Esophagus muscularis mucosa (tissue), 4 donors: ENCODE measurements around the gene ZNF182. TPM values are rescaled to one million over a fixed set of nuclear protein-coding genes. Genes with fewer than 3 reads are reported as not detected.
"Not testable (repeated sequence)": the region's sequence is repeated elsewhere in the genome, so short reads cannot be mapped to it uniquely, and the experiment has no call there.

Source experiments
- DNase-seq: peaks from one replicate; pipeline ENCODE4 v3.0.0-alpha.2; 2017; ENCODE audit errors: extremely low spot score
- H3K27ac ChIP-seq, 4 donors: fragments of 200-600 bp; sonication (generic); replicated peaks in 1 of 4; 1 replicate in 3 of 4; 2 replicates in 1 of 4; pipeline ENCODE4 v1.5.1; 2016 to 2019; ENCODE audit warnings: mild to moderate bottlenecking in 1 of 4
- H3K27me3 ChIP-seq, 4 donors: fragments of 200-600 bp; sonication (generic); one replicate each; pipeline versions ENCODE4 v1.5.1 to v1.6.0; 2016 to 2019
- H3K36me3 ChIP-seq, 4 donors: fragments of 200-600 bp; sonication (generic); one replicate each; pipeline ENCODE4 v1.5.1; 2016 to 2019
- H3K4me1 ChIP-seq, 4 donors: fragments of 200-600 bp; sonication (generic); one replicate each; pipeline ENCODE4 v1.5.1; 2016 to 2019
- H3K4me3 ChIP-seq, 4 donors: fragments of 200-600 bp; sonication (generic); 1 replicate in 2 of 4; 2 replicates in 2 of 4; pipeline ENCODE4 v1.5.1; 2016 to 2019; ENCODE audit warnings: mild to moderate bottlenecking in 4 of 4, moderate library complexity in 1 of 4
- H3K9me3 ChIP-seq, 4 donors: fragments of 200-600 bp; sonication (generic); 1 replicate in 3 of 4; 2 replicates in 1 of 4; pipeline ENCODE4 v1.5.1; 2016 to 2019
- EP300 ChIP-seq: sonication (generic); formaldehyde crosslinking; IDR thresholded peaks from one replicate; pipeline ENCODE4 v1.6.1; 2017; ENCODE audit warnings: antibody characterized with exemption
- POLR2A ChIP-seq: fragments of 450-650 bp; IDR thresholded peaks from one replicate; pipeline ENCODE4 v1.6.1; 2017; ENCODE audit warnings: antibody characterized with exemption, moderate library complexity, mild to moderate bottlenecking, low read depth
- POLR2AphosphoS5 ChIP-seq, 2 donors: sonication (generic); formaldehyde crosslinking; IDR thresholded peaks; one replicate each; pipeline ENCODE4 v1.6.1; 2017; ENCODE audit warnings: antibody characterized with exemption in 2 of 2
- WGBS: methylation state at CpG from one replicate; pipeline ENCODE4 v1.1.5; 2018; 5-methylcytosine and 5-hydroxymethylcytosine counted together
- intact Hi-C: fragments of 100-400 bp; cut with DNase I; formaldehyde crosslinking; loops from one replicate; pipeline ENCODE4 v1.15.1; 2023
- total RNA-seq, 4 donors: library from RNA; depleted of rRNA; stranded (reverse); fragments of >200 nt; gene quantifications; one replicate each; pipeline versions ENCODE4 v1.1.0 to v1.2.1, GENCODE V29; 2016
- TF ChIP-seq, protein P1 (sequence below), 3 experiments: fragments of 200-600 bp in 2 of 3; fragments of 450-650 bp in 1 of 3; sonication (generic) in 2 of 3; IDR thresholded peaks; one replicate each; pipeline ENCODE4 v1.5.1; 2017 to 2019; ENCODE audit warnings: antibody characterized with exemption in 3 of 3, mild to moderate bottlenecking in 2 of 3, moderate library complexity in 1 of 3

Gene ZNF182
- total RNA-seq, 4 donors from 2014 or later: 3.5 to 6.2 (median 3.9) TPM

DNA sequence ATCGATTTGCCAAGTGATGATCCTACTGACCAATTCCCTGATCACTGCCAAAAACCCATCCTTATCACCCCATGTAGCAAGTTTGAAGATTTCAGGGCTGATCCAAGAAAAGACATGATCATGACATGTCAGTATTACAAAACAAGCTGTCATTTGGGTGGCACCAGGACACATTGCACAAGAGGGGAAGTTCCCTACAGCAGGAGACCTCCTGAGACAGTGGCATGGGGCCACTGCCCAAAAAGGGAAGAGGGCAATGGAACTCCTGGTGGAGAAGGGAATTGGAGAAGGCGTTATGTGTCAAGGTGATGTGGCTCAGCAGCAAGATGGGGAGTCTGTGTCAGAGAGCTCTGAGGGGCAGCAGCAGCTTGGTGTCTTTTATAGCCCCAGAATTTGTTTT lies 43.4 kb downstream of the ZNF182 start:
- 68% methylated on average over 2 of the region's 2 CpGs for WGBS
- Histone ChIP-seq H3K36me3 (no peaks in the 10 kb centered on the region), H3K4me1 (no peaks in the 10 kb centered on the region), H3K27me3 (no peaks in the 10 kb centered on the region), H3K9me3 (peaks cover 0 to 10% (median 0%) of the 10 kb centered on the region in 4 donors), H3K4me3 (no peak overlapping the region), H3K27ac (no peak overlapping the region)
- no peak for DNase-seq
- TF ChIP-seq POLR2AphosphoS5 (IDR thresholded peaks at IDR 0.05): no peak
- intact Hi-C loops: loop anchor here (10.0 kb wide), 1 partner anchor 64 kb away; no protein-coding TSS in a partner anchor

DNA sequence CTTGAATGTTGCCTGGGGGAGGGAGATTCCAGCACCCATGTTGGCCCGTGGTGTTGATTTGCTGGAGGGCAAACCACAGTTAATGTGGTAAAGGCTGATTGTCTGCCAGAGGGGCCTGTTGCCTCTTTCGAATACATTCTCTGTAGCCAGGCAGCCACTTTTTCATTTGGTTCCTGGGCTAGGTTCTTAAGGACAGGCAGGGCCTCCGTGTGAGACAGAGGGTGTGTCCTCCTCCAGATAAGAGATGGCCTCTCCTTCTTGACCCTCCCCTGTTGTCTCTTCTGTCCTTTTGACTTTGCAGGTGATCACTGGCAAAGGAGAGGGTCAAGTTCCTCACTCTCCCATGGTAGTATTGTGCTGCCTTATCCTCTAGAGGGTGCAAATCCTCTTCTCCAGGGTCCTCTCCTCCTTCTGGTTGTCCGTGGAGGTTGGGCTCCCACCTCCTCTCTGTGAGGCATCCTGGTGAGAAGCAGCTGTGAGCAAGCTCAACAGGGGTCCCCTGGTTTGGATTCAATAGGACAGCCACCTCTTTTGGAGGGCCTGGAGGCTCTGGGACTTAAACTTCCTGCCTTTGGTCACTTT lies 44.9 kb downstream of the ZNF182 start:
- intact Hi-C loops: no loop called here
- 51% methylated on average over 4 of the region's 4 CpGs for WGBS
- H3K27me3 ChIP-seq: no peaks in the 10 kb centered on the region
- DNase-seq: no peak
- H3K36me3 ChIP-seq: no peaks in the 10 kb centered on the region
- H3K4me3 ChIP-seq: no peak overlapping the region
- TF ChIP-seq, protein P1, sequence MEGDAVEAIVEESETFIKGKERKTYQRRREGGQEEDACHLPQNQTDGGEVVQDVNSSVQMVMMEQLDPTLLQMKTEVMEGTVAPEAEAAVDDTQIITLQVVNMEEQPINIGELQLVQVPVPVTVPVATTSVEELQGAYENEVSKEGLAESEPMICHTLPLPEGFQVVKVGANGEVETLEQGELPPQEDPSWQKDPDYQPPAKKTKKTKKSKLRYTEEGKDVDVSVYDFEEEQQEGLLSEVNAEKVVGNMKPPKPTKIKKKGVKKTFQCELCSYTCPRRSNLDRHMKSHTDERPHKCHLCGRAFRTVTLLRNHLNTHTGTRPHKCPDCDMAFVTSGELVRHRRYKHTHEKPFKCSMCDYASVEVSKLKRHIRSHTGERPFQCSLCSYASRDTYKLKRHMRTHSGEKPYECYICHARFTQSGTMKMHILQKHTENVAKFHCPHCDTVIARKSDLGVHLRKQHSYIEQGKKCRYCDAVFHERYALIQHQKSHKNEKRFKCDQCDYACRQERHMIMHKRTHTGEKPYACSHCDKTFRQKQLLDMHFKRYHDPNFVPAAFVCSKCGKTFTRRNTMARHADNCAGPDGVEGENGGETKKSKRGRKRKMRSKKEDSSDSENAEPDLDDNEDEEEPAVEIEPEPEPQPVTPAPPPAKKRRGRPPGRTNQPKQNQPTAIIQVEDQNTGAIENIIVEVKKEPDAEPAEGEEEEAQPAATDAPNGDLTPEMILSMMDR (IDR thresholded peaks at IDR 0.05): no peak
- no peak for TF ChIP-seq POLR2A
- no peak for TF ChIP-seq EP300
- no peak for TF ChIP-seq POLR2AphosphoS5 (IDR thresholded peaks at IDR 0.05)
- H3K27ac ChIP-seq: no peak overlapping the region
- no peaks in the 10 kb centered on the region for H3K4me1 ChIP-seq
- no peaks in the 10 kb centered on the region for H3K9me3 ChIP-seq

DNA sequence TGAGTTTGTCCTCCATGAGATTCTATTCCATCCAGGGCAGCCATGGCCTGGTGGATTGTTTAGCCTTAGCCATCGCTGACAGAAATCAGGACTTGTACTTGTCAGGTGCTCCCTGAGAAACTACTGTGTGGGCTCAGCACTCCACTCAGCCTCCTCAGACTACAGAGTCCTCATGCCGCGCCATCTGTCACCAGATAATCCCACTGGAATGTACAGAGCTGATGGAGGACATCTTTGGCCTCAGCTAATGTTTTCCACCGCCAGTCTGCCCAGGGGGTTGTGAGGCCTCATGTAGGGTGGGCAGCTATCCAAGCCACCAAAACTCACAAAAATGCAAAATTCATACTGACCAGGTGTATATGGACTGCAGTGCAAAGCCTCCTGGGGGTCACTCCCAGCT lies 45.6 kb downstream of the ZNF182 start:
- intact Hi-C loops, H3K27ac ChIP-seq: not testable (repeated sequence)

DNA sequence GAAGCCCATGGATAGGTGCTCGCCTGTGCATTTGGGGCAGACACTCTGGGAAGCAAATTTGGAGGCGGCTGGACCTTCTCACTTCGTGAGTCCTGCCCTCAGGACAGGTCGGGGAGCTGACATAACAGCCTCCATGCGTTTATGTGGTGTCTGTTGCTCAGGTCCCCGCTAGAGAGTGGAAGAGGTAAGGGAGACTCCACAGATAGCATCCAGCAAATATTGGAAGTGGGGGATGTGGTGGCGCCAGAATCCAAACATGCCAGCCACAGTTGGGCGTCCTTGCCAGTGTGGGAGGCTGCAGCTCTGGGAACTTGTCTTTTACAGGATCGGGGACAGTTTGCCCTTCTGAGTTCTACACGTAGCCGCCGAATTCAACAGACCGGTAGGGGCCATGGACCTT lies 47.8 kb downstream of the ZNF182 start:
- no peak for DNase-seq
- no peaks in the 10 kb centered on the region for H3K27me3 ChIP-seq
- no peak overlapping the region for H3K27ac ChIP-seq
- peaks cover 0 to 17% (median 0%) of the 10 kb centered on the region in 4 donors for H3K9me3 ChIP-seq
- no peak overlapping the region for H3K4me3 ChIP-seq
- H3K4me1 ChIP-seq: no peaks in the 10 kb centered on the region
- no peaks in the 10 kb centered on the region for H3K36me3 ChIP-seq
- intact Hi-C loops: no loop called here
- 71% methylated on average over 9 of the region's 13 CpGs for WGBS
- TF ChIP-seq, protein P1 (IDR thresholded peaks at IDR 0.05): no peak
- TF ChIP-seq POLR2AphosphoS5 (IDR thresholded peaks at IDR 0.05) (no peak), EP300 (no peak), POLR2A (no peak)

More for the DNA sequence above, 45.6 kb downstream of the ZNF182 start:
- not testable (repeated sequence) for H3K27me3 ChIP-seq, H3K4me3 ChIP-seq, H3K36me3 ChIP-seq, H3K4me1 ChIP-seq, DNase-seq, H3K9me3 ChIP-seq
- 72% methylated on average over 3 of the region's 4 CpGs for WGBS

DNA sequence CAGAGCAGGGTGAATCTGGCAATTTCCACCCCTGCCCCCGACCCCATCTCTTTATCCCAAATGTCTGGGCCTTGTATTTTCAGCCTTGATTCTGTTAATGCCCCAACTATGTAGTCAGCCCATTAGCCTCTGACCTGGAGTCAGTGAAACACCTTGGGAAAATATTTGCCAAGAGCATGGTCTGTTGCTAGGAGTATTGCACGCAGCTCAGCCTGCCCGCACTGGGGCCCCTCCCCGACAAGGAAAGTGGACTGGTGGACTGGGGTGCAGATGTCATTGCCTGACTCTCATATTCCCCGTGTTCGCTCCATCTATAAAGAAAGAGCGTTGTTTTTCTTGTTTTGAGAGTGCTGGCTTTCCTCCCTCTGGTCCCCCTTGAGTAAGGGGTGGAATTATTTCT lies 48.5 kb downstream of the ZNF182 start:
- H3K9me3 ChIP-seq: peaks cover 0 to 17% (median 0%) of the 10 kb centered on the region in 4 donors
- H3K36me3 ChIP-seq, intact Hi-C loops, DNase-seq, H3K27me3 ChIP-seq, H3K27ac ChIP-seq, H3K4me3 ChIP-seq, H3K4me1 ChIP-seq: not testable (repeated sequence)
- WGBS: 89% methylated on average over 6 of the region's 7 CpGs

DNA sequence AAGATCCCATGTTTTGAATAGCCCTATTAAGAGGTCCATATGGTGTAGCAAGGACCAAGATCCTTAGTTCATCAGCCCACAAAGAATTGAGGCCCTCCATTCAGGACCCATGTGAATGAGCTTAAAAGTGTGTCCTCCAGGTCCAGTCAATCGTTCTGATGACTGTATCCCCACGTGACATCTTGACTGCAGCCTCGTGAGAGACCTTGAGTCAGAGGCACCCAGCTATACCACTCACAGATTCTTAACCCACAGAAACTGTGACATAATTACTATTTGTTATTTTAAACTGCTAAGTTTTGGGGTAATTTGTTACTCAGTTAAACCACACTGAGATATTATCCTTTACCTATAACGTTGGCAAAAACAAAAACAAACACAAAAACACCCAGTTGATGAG lies 62.4 kb downstream of the ZNF182 start:
- no peaks in the 10 kb centered on the region for H3K27me3 ChIP-seq
- 54% methylated on average over 4 of the region's 4 CpGs for WGBS
- DNase-seq: no peak
- no peak overlapping the region for H3K27ac ChIP-seq
- no peak overlapping the region for H3K4me3 ChIP-seq
- TF ChIP-seq POLR2AphosphoS5 (IDR thresholded peaks at IDR 0.05): no peak
- TF ChIP-seq, protein P1 (IDR thresholded peaks at IDR 0.05): no peak
- no peak for TF ChIP-seq POLR2A
- no peak for TF ChIP-seq EP300
- H3K36me3 ChIP-seq: no peaks in the 10 kb centered on the region
- H3K9me3 ChIP-seq: peaks cover 0 to 12% (median 0%) of the 10 kb centered on the region in 4 donors
- intact Hi-C loops: no loop called here
- H3K4me1 ChIP-seq: no peaks in the 10 kb centered on the region
